Activated CD4-positive, alpha-beta T cell treated with anti-CD3 and anti-CD28 coated beads for 36 hours (primary cell): ENCODE results near the gene B4GALT2. TPM values are rescaled to one million over a fixed set of nuclear protein-coding genes. Genes with fewer than 3 reads are reported as not detected.

Source experiments
- ATAC-seq: fragments of 200-7000 bp; cut with Tn5 transposase; one replicate; pipeline ENCODE4 v1.10.0; 2021; ENCODE audit warnings: mild to moderate bottlenecking, moderate library complexity
- CTCF ChIA-PET: fragments of 350-600 bp; sonication (Branson Sonifier 250); formaldehyde crosslinking; loops from one replicate; lab custom pipeline; 2021; ENCODE audit warnings: antibody characterized with exemption; lab: Charles Lee
- POLR2A ChIA-PET: fragments of 350-600 bp; sonication (Branson Sonifier 250); formaldehyde crosslinking; loops from one replicate; lab custom pipeline; 2021; ENCODE audit warnings: antibody characterized with exemption, inconsistent platforms; lab: Charles Lee
- DNase-seq: peaks from one replicate; pipeline ENCODE4 v3.0.0-alpha.2; 2020
- H3K27ac Mint-ChIP-seq: one replicate; pipeline ENCODE4 v1.8.0; 2021; ENCODE audit warnings: mixed read lengths
- H3K27me3 Mint-ChIP-seq: one replicate; pipeline ENCODE4 v1.8.0; 2021; ENCODE audit warnings: mixed read lengths
- H3K36me3 Mint-ChIP-seq: one replicate; pipeline ENCODE4 v1.8.0; 2021; ENCODE audit warnings: low read depth, mixed read lengths
- H3K4me1 Mint-ChIP-seq: one replicate; pipeline ENCODE4 v1.8.0; 2021; ENCODE audit warnings: mixed read lengths
- H3K4me3 Mint-ChIP-seq: one replicate; pipeline ENCODE4 v1.8.0; 2021; ENCODE audit warnings: mild to moderate bottlenecking, moderate library complexity, mixed read lengths
- H3K9me3 Mint-ChIP-seq: one replicate; pipeline ENCODE4 v1.8.0; 2021; ENCODE audit warnings: low read depth, mixed read lengths
- intact Hi-C, 2 experiments: fragments of 100-400 bp; cut with DNase I in 1 of 2; cut with micrococcal nuclease in 1 of 2; formaldehyde crosslinking; loops; one replicate each; pipeline versions ENCODE4 v1.14.2 to v1.15.1; 2022 to 2024; cut with DNase I, micrococcal nuclease
- total RNA-seq, 2 experiments: library from RNA; stranded (reverse); gene quantifications; one replicate each; pipeline ENCODE4 v1.2.3, GENCODE V29; 2021

Gene B4GALT2
- total RNA-seq, 2 experiments from 2014 or later: 27.9 to 35.3 TPM

- intact Hi-C loops: no loop called here
- no peak overlapping the region for H3K27ac Mint-ChIP-seq
- no peak for DNase-seq
- H3K4me1 Mint-ChIP-seq: no peaks in the 10 kb centered on the region
- H3K36me3 Mint-ChIP-seq: peaks cover 10% of the 10 kb centered on the region
- H3K4me3 Mint-ChIP-seq: no peak overlapping the region
- no peak for ATAC-seq
- ChIA-PET CTCF (interaction anchor here (0.6 to 0.8 kb wide), 2 partner anchors 47 to 260 kb away, joined by 3 read pairs; no protein-coding TSS in a partner anchor), POLR2A (interaction anchor here (0.6 kb wide), 1 partner anchor 96 kb away, joined by 4 read pairs; no protein-coding TSS in a partner anchor)
- no peaks in the 10 kb centered on the region for H3K9me3 Mint-ChIP-seq
- no peaks in the 10 kb centered on the region for H3K27me3 Mint-ChIP-seq
Measured at GRCh38 chr1:43958351-43959255, 20.4 kb upstream of the B4GALT2 start.

- no peak for ATAC-seq
- Mint-ChIP-seq H3K27me3 (no peaks in the 10 kb centered on the region), H3K9me3 (no peaks in the 10 kb centered on the region), H3K27ac (no peak overlapping the region), H3K4me3 (no peak overlapping the region), H3K4me1 (no peaks in the 10 kb centered on the region), H3K36me3 (peaks cover 10% of the 10 kb centered on the region)
- ChIA-PET CTCF (interaction anchor here (0.6 kb wide), 1 partner anchor 27 kb away, joined by 4 read pairs; no protein-coding TSS in a partner anchor), POLR2A (no interaction called here)
- DNase-seq: no peak
- intact Hi-C loops: no loop called here
Measured at GRCh38 chr1:43960798-43961197, 18.2 kb upstream of the B4GALT2 start.

GRCh38 chr1:43961692-43962091 is 17.3 kb upstream of the B4GALT2 start:
- Mint-ChIP-seq H3K27me3 (no peaks in the 10 kb centered on the region), H3K4me1 (no peaks in the 10 kb centered on the region), H3K27ac (no peak overlapping the region), H3K9me3 (no peaks in the 10 kb centered on the region), H3K4me3 (no peak overlapping the region), H3K36me3 (peaks cover 10% of the 10 kb centered on the region)
- ChIA-PET POLR2A (no interaction called here), CTCF (interaction anchor here (0.6 kb wide), 1 partner anchor 1019 kb away, joined by 3 read pairs; no protein-coding TSS in a partner anchor)
- intact Hi-C loops: no loop called here
- DNase-seq (no peak), ATAC-seq (no peak)

GRCh38 chr1:43962324-43962723 is 16.7 kb upstream of the B4GALT2 start:
- Mint-ChIP-seq H3K27me3 (no peaks in the 10 kb centered on the region), H3K36me3 (peaks cover 6% of the 10 kb centered on the region), H3K9me3 (no peaks in the 10 kb centered on the region), H3K4me3 (no peak overlapping the region), H3K27ac (no peak overlapping the region), H3K4me1 (no peaks in the 10 kb centered on the region)
- CTCF ChIA-PET: interaction anchor here (0.6 kb wide), 1 partner anchor 1020 kb away, joined by 3 read pairs; no protein-coding TSS in a partner anchor
- POLR2A ChIA-PET: no interaction called here
- DNase-seq (no peak), ATAC-seq (no peak)
- intact Hi-C loops: no loop called here

GRCh38 chr1:43963006-43963405 is 16.0 kb upstream of the B4GALT2 start:
- ChIA-PET CTCF (no interaction called here), POLR2A (no interaction called here)
- Mint-ChIP-seq H3K27me3 (no peaks in the 10 kb centered on the region), H3K4me1 (no peaks in the 10 kb centered on the region), H3K27ac (no peak overlapping the region), H3K36me3 (peaks cover 6% of the 10 kb centered on the region), H3K9me3 (no peaks in the 10 kb centered on the region), H3K4me3 (no peak overlapping the region)
- intact Hi-C loops: no loop called here
- DNase-seq: no peak
- ATAC-seq: no peak

- H3K27me3 Mint-ChIP-seq: no peaks in the 10 kb centered on the region
- H3K36me3 Mint-ChIP-seq: peaks cover 2% of the 10 kb centered on the region
- intact Hi-C loops: no loop called here
- ATAC-seq (no peak), DNase-seq (no peak)
- POLR2A ChIA-PET: interaction anchor here (0.6 kb wide), 1 partner anchor 11 kb away, joined by 3 read pairs; the partner anchor contains the start of gene ATP6V0B
- no peaks in the 10 kb centered on the region for H3K4me1 Mint-ChIP-seq
- no peaks in the 10 kb centered on the region for H3K9me3 Mint-ChIP-seq
- H3K4me3 Mint-ChIP-seq: no peak overlapping the region
- CTCF ChIA-PET: interaction anchor here (0.6 kb wide), 1 partner anchor 39 kb away, joined by 3 read pairs; no protein-coding TSS in a partner anchor
- H3K27ac Mint-ChIP-seq: no peak overlapping the region
Measured at GRCh38 chr1:43963890-43964289, 15.1 kb upstream of the B4GALT2 start.

- no peaks in the 10 kb centered on the region for H3K27me3 Mint-ChIP-seq
- peaks cover 6% of the 10 kb centered on the region for H3K4me1 Mint-ChIP-seq
- no peaks in the 10 kb centered on the region for H3K9me3 Mint-ChIP-seq
- H3K4me3 Mint-ChIP-seq: no peak overlapping the region
- DNase-seq: no peak
- intact Hi-C loops: no loop called here
- peaks cover 5% of the 10 kb centered on the region for H3K36me3 Mint-ChIP-seq
- ChIA-PET CTCF (no interaction called here), POLR2A (no interaction called here)
- H3K27ac Mint-ChIP-seq: no peak overlapping the region
- ATAC-seq: no peak
Measured at GRCh38 chr1:43965316-43965715, 13.7 kb upstream of the B4GALT2 start.

- DNase-seq (peak; percentile 53), ATAC-seq (no peak)
- no peaks in the 10 kb centered on the region for H3K27me3 Mint-ChIP-seq
- no peaks in the 10 kb centered on the region for H3K9me3 Mint-ChIP-seq
- H3K4me1 Mint-ChIP-seq: peaks cover 15% of the 10 kb centered on the region
- intact Hi-C loops: no loop called here
- H3K4me3 Mint-ChIP-seq: no peak overlapping the region
- POLR2A ChIA-PET: no interaction called here
- H3K27ac Mint-ChIP-seq: no peak overlapping the region
- peaks cover 23% of the 10 kb centered on the region for H3K36me3 Mint-ChIP-seq
- CTCF ChIA-PET: interaction anchor here (0.5 to 1.8 kb wide), 2 partner anchors 22 to 839 kb away, joined by 3 to 5 read pairs; partner anchors contain the start of genes DYNLT4 and IPO13
Measured at GRCh38 chr1:43968348-43968948, 10.6 kb upstream of the B4GALT2 start.

- no peaks in the 10 kb centered on the region for H3K9me3 Mint-ChIP-seq
- peak overlapping the region; percentile 86 for H3K4me3 Mint-ChIP-seq
- no peak for ATAC-seq
Measured at GRCh38 chr1:43969416-43969745, 9.6 kb upstream of the B4GALT2 start.

GRCh38 chr1:43969746-43970466 is 9.1 kb upstream of the B4GALT2 start, which contains the start of gene DPH2:
TSS of gene DPH2 (plus strand) at chr1:43970010. CDS start at chr1:43970176, 166 bp downstream.
- peak within 1 kb of the TSS; percentile 86 for H3K4me3 Mint-ChIP-seq

More at GRCh38 chr1:43969416-43969745, 9.6 kb upstream of the B4GALT2 start:
- no peak overlapping the region for H3K27ac Mint-ChIP-seq
- H3K36me3 Mint-ChIP-seq: peaks cover 30% of the 10 kb centered on the region
- H3K4me1 Mint-ChIP-seq: peaks cover 24% of the 10 kb centered on the region
- CTCF ChIA-PET: interaction anchor here (1.0 to 1.8 kb wide), 2 partner anchors 23 to 79 kb away, joined by 3 to 5 read pairs; partner anchors contain the start of gene IPO13
- DNase-seq: no peak
- POLR2A ChIA-PET: interaction anchor here (0.6 kb wide), 1 partner anchor 74 kb away, joined by 3 read pairs; no protein-coding TSS in a partner anchor
- H3K27me3 Mint-ChIP-seq: no peaks in the 10 kb centered on the region
- intact Hi-C loops: loop anchor here (1.0 kb wide), 4 partner anchors 23 to 705 kb away; partner anchors contain the start of genes IPO13 (in 2 of the 2), ARMH1 (in 1 of the 2), ERI3 (in 1 of the 2) and TMEM53 (in 1 of the 2)

More at GRCh38 chr1:43969746-43970466, 9.1 kb upstream of the B4GALT2 start, which contains the start of gene DPH2:
- peak; percentile 98 for DNase-seq
- ChIA-PET CTCF (interaction anchor here (0.6 to 1.8 kb wide), 4 partner anchors 24 to 263 kb away, joined by 3 to 5 read pairs (median 4); partner anchors contain the start of gene IPO13), POLR2A (interaction anchor here (0.6 kb wide), 1 partner anchor 74 kb away, joined by 3 read pairs; no protein-coding TSS in a partner anchor)
- peak; percentile 93 for ATAC-seq
- H3K36me3 Mint-ChIP-seq: peaks cover 30% of the 10 kb centered on the region
- H3K27me3 Mint-ChIP-seq: no peaks in the 10 kb centered on the region
- peak within 1 kb of the TSS; percentile 66 for H3K27ac Mint-ChIP-seq
- intact Hi-C loops: loop anchor here (1.0 to 5.0 kb wide), 9 partner anchors 24 to 1522 kb away; partner anchors contain the start of genes IPO13 (in 2 of the 2), ARMH1 (in 1 of the 2), ELOVL1 (in 1 of the 2) and ERI3 (in 1 of the 2)
- H3K9me3 Mint-ChIP-seq: no peaks in the 10 kb centered on the region
- peaks cover 24% of the 10 kb centered on the region for H3K4me1 Mint-ChIP-seq
